ENCODE data around the gene LBP. TPM values are rescaled to one million over a fixed set of nuclear protein-coding genes. Genes with fewer than 3 reads are reported as not detected.

Gene LBP
- total and polyA plus RNA-seq, 7 donors, result 0.49 to 1.9 TPM; not detected in 5

- Histone ChIP-seq H3K4me3 (no peak overlapping the region), H3K36me3 (no peaks in the 10 kb centered on the region), H3K9me3 (no peaks in the 10 kb centered on the region), H3K4me1 (no peaks in the 10 kb centered on the region), H3K27me3 (peaks cover 0 to 8% (median 0%) of the 10 kb centered on the region in 3 donors), H3K27ac (no peak overlapping the region)
- no peak for DNase-seq
- no peak for TF ChIP-seq EP300 (IDR thresholded peaks at IDR 0.05)
- no peak for TF ChIP-seq CTCF (IDR thresholded peaks at IDR 0.05)
- TF ChIP-seq POLR2AphosphoS5 (IDR thresholded peaks at IDR 0.05), result no peak
- TF ChIP-seq POLR2A (IDR thresholded peaks at IDR 0.05), result no peak
- 40 to 63% methylated on average over 3 of the region's 3 CpGs for WGBS, 2 donors
- intact Hi-C loops (cut with DNase I), result no loop called here
These were observed 28.9 kb upstream of the LBP start for GRCh38 chr20:38317422-38317821.

GRCh38 chr20:38320221-38320620, 26.1 kb upstream of the LBP start:
- peaks cover 0 to 8% (median 0%) of the 10 kb centered on the region in 3 donors for H3K27me3 ChIP-seq
- H3K27ac ChIP-seq, result no peak overlapping the region
- intact Hi-C loops (cut with DNase I), result loop anchor here (5.0 kb wide), 1 partner anchor 93 kb away; no protein-coding TSS in a partner anchor
- 26 to 41% methylated on average over 6 of the region's 6 CpGs for WGBS, 2 donors
- H3K4me1 ChIP-seq, result no peaks in the 10 kb centered on the region
- no peak for TF ChIP-seq POLR2A (IDR thresholded peaks at IDR 0.05)
- TF ChIP-seq EP300 (IDR thresholded peaks at IDR 0.05), result no peak
- no peak for TF ChIP-seq CTCF (IDR thresholded peaks at IDR 0.05)
- TF ChIP-seq POLR2AphosphoS5 (IDR thresholded peaks at IDR 0.05), result no peak
- H3K36me3 ChIP-seq, result no peaks in the 10 kb centered on the region
- no peak for DNase-seq
- no peak overlapping the region for H3K4me3 ChIP-seq
- no peaks in the 10 kb centered on the region for H3K9me3 ChIP-seq

GRCh38 chr20:38321959-38322598, 24.2 kb upstream of the LBP start:
- Histone ChIP-seq H3K36me3 (no peaks in the 10 kb centered on the region), H3K9me3 (no peaks in the 10 kb centered on the region), H3K4me3 (no peak overlapping the region), H3K27ac (no peak overlapping the region), H3K4me1 (no peaks in the 10 kb centered on the region), H3K27me3 (peaks cover 0 to 8% (median 0%) of the 10 kb centered on the region in 3 donors)
- WGBS, 2 donors, result 3 to 5% methylated on average over 5 of the region's 5 CpGs
- no peak for TF ChIP-seq POLR2A (IDR thresholded peaks at IDR 0.05)
- TF ChIP-seq EP300 (IDR thresholded peaks at IDR 0.05), result no peak
- peak; percentile 12 to 52 (median 30) for TF ChIP-seq CTCF (IDR thresholded peaks at IDR 0.05)
- no peak for TF ChIP-seq POLR2AphosphoS5 (IDR thresholded peaks at IDR 0.05)
- intact Hi-C loops (cut with DNase I), result loop anchor here (2.0 to 5.0 kb wide), 2 partner anchors 95 to 265 kb away; no protein-coding TSS in a partner anchor
- DNase-seq, result peak; percentile 72

GRCh38 chr20:38324159-38324558, 22.1 kb upstream of the LBP start:
- H3K27me3 ChIP-seq, result peaks cover 0 to 10% (median 0%) of the 10 kb centered on the region in 3 donors
- H3K4me3 ChIP-seq, result no peak overlapping the region
- no peaks in the 10 kb centered on the region for H3K9me3 ChIP-seq
- no peaks in the 10 kb centered on the region for H3K36me3 ChIP-seq
- TF ChIP-seq POLR2A (IDR thresholded peaks at IDR 0.05), result no peak
- no peak for TF ChIP-seq EP300 (IDR thresholded peaks at IDR 0.05)
- TF ChIP-seq CTCF (IDR thresholded peaks at IDR 0.05), result no peak
- no peak for TF ChIP-seq POLR2AphosphoS5 (IDR thresholded peaks at IDR 0.05)
- 85 to 92% methylated on average over 3 of the region's 3 CpGs for WGBS, 2 donors
- H3K4me1 ChIP-seq, result no peaks in the 10 kb centered on the region
- no peak overlapping the region for H3K27ac ChIP-seq
- intact Hi-C loops (cut with DNase I), result loop anchor here (5.0 kb wide), 1 partner anchor 97 kb away; no protein-coding TSS in a partner anchor
- DNase-seq, result no peak

All from sigmoid colon (tissue), 7 donors.